Panc1 (cell line): ENCODE results near the gene SLC39A2.

Experiments used
- CTCF ChIP-seq: fragments of 450-650 bp; IDR thresholded peaks from 2 replicates; pipeline ENCODE4 v1.5.1; 2017; ENCODE audit warnings: mild to moderate bottlenecking
- REST ChIP-seq, 2 experiments: IDR thresholded peaks; 2 replicates each; pipeline ENCODE4 v1.6.1; 2011 to 2012; ENCODE audit warnings: low read depth in 2 of 2, control low read depth in 1 of 2, low read length in 1 of 2, mild to moderate bottlenecking in 1 of 2, moderate library complexity in 1 of 2; ENCODE audit not compliant: insufficient read depth in 1 of 2
- SIN3A ChIP-seq: IDR thresholded peaks from 2 replicates; pipeline ENCODE4 v1.6.1; 2012; ENCODE audit warnings: low read depth, mild to moderate bottlenecking, low read length, moderate library complexity, borderline replicate concordance; ENCODE audit not compliant: insufficient read depth
- TCF7L2 ChIP-seq: IDR thresholded peaks from 2 replicates; pipeline ENCODE4 v1.6.1; 2011; ENCODE audit warnings: mild to moderate bottlenecking, low read depth, low read length, inconsistent platforms

GRCh38 chr14:20999591-20999990 is 498 bp downstream of the SLC39A2 start:
- TF ChIP-seq CTCF = no peak
- TF ChIP-seq TCF7L2 = no peak
- TF ChIP-seq REST (IDR thresholded peaks at IDR 0.05; ENCODE audit: insufficient read depth in 1 of 2, low read depth in 2 of 2, low read length in 1 of 2) = no peak
- no peak for TF ChIP-seq SIN3A
